ENCODE results near the gene LRRC51.

- TF ChIP-seq CTCF (IDR thresholded peaks at IDR 0.05) = no peak
- no peak for TF ChIP-seq EP300 (IDR thresholded peaks at IDR 0.05)
- no peak for TF ChIP-seq POLR2AphosphoS5 (IDR thresholded peaks at IDR 0.05)
- TF ChIP-seq POLR2A (IDR thresholded peaks at IDR 0.05; ENCODE audit: low read depth) = no peak
Observed at GRCh38 chr11:72144807-72145565, 64.3 kb downstream of the LRRC51 start.
